Activated T-cell treated with anti-CD3 and anti-CD28 coated beads for 1 hour (primary cell): ENCODE measurements around the gene EFEMP1.

Source experiments
- DNase-seq: peaks from one replicate; pipeline ENCODE4 v3.0.0-alpha.2; 2020; ENCODE audit warnings: low read depth

EFEMP1 gene

DNA sequence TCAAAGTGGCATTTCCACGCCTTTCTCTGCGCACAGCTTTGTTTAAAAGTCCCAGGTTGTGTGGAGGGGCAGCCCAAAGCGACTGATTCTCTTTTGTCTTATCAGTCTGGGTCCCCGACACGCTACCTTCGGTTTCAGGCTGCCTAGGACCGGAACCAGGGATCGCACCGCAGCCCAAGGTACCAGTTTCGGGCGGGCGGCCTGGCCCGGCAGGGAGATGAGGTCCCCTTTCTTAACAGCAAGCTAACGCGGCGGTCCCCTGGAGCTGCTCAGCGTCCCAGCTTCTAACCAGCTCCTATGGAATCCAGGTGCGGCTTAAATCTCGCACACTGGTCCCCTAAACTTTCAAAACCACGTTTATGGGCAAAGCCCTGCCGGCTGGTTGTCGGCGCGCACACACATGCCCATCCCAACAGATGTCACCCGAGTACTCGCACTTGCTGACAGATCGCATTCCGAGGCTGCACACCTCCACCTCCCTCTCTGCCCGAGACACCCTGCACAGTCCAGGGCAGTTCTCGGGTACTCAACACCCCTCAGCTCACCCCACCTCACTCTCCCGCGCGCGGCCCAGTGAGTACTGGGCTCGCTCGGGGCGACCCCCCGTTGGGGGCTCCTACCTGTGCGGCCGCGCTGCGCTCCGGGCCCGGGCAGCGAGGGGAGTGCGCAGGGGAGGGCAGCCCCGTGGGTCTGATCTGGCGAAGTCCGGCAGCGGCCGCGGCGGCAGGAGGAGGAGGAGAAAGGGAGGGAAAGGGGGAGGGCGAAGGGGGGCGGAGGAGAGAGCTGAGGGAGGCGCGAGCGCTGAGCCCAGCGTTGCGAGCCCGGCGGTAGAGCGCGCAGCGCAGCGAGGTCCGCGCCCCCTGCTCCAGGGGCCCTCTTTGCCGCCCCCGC, at the start of gene EFEMP1:
Gene EFEMP1 (minus strand): TSS at position 692 of the 891 bp plus-strand sequence. CDS start 1,342 bp downstream, outside the sequence.
- DNase-seq, result no peak

DNA sequence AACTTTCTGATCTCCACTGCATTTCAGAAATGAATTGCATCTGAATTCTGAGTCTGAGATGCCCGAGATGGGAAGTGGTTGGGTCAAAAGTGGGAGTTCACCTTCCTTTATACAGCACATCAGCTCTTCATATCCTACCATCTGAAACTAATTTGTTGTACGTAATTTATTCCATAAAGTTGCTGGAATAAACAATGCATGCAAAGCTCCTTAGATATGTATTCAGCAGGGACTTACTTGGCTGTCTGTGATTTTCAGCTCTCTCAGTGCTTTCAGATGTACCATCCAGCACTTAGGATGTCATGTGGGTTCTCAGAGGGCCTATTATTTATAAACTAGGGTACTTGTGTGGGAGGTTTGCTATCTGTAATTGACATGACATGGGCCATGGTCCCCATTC, 46.9 kb upstream of the EFEMP1 start:
- no peak for DNase-seq

GRCh38 chr2:55968941-55969340, 45.4 kb upstream of the EFEMP1 start:
- no peak for DNase-seq

GRCh38 chr2:55966401-55967118, 43.0 kb upstream of the EFEMP1 start:
- no peak for DNase-seq

GRCh38 chr2:55965966-55966365, 42.4 kb upstream of the EFEMP1 start:
- DNase-seq, result no peak

- no peak for DNase-seq
Observed at GRCh38 chr2:55965276-55965675, 41.7 kb upstream of the EFEMP1 start.

GRCh38 chr2:55962915-55963314, 39.3 kb upstream of the EFEMP1 start:
- no peak for DNase-seq

GRCh38 chr2:55961318-55961911, 37.8 kb upstream of the EFEMP1 start:
- no peak for DNase-seq

- DNase-seq, result no peak
Observed at GRCh38 chr2:55958756-55959155, 35.2 kb upstream of the EFEMP1 start.

DNA sequence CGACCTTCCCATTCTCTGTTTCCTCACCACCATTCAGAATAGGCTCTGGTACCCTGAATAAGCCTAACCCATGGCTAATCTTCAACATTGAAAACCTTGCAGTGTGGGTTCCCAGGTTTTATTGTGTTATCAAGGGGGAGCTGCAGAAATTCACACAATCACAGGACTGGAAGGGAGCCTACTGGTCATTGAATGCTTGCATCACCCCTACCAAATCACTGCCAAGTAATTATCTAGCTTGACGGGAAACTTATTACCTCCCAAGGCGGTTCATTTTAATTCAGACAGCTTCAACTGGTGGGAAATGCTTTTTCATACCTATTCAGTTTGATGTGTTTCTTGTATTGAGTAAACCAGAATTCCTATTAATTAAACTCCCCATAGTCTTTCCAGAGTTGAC, 33.6 kb upstream of the EFEMP1 start:
- no peak for DNase-seq

- no peak for DNase-seq
Observed at GRCh38 chr2:55954306-55955035, 30.9 kb upstream of the EFEMP1 start.

- DNase-seq, result no peak
Observed at GRCh38 chr2:55952415-55952814, 28.8 kb upstream of the EFEMP1 start.

DNA sequence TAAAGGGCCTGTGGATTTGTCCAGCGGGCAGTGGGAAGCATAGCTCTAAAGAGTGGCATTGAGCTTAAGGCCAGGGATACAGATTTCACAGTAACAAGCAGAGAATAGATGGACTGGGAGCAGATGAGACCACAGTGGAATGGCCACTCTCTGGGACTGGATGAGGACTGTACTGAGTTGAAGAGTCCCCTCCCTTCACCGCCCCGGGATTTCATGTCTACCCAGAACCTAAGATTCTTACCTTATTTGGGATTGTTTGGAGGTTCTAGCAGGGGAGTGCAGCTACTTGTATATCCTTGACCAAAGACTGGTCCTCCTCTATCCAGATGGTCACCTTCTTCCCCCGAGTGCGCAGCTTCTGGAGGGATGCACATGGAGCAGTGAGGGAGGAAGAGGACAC, 28.0 kb upstream of the EFEMP1 start:
- DNase-seq, result no peak

DNA sequence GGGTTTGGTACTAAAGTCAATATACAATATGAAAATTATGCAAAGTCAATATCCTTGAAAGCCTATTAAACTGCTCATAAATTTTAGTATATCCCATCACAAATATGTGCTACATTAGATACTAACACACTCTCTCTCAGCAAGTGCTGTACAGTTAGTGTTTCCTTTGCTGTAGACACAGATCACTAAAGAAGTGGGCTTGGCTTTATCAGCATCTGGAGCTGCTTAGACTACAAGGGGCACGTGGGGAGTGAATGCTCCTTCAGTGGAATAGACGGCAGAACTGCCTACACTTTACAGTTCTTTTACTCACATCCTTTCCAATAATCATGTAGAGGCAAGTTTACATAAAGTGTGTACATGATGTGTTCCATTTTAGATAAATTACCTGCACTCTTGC, 26.0 kb upstream of the EFEMP1 start:
- DNase-seq, result no peak

DNA sequence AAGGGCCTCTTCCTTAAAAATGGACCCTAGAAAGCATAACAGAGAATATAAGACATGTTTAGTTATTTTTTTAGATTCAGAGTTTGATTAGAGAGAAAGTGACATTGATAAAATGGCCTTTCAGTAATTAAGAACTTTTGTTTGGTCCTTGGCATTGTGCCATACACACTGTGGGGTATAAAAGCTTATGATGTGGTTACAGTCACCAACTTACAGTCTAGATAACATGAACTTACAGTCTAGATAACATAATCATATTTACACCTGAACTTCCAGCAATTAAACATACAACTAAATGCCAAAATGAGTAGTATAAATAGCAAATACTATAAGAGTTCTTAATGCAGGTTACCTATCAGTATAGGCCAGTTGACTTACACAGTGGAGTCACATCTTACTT, 25.6 kb upstream of the EFEMP1 start:
- no peak for DNase-seq

- no peak for DNase-seq
Observed at GRCh38 chr2:55948176-55948923, 24.8 kb upstream of the EFEMP1 start.

- DNase-seq, result no peak
Observed at GRCh38 chr2:55947752-55948151, 24.2 kb upstream of the EFEMP1 start.

DNA sequence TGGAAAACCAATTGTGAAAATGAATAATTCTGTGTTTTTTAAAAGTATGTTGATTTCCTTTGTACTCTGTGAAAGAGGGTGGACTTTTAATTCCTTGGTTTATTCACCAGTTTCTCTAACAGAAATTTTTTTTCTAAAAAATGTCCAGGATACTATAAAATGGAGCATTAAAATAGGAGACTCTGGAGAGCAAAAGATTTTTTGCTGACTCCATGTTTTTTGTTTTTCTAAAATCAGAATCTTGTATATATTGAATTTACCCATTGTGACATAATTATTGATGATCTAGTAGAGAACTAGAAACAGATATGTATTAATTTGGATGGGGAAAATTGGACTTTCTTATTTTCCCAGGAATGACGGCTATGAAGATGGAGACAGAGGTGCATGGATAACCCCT, 23.2 kb upstream of the EFEMP1 start:
- no peak for DNase-seq

- no peak for DNase-seq
Observed at GRCh38 chr2:55943466-55943865, 19.9 kb upstream of the EFEMP1 start.

- no peak for DNase-seq
Observed at GRCh38 chr2:55936351-55936750, 12.8 kb upstream of the EFEMP1 start.

DNA sequence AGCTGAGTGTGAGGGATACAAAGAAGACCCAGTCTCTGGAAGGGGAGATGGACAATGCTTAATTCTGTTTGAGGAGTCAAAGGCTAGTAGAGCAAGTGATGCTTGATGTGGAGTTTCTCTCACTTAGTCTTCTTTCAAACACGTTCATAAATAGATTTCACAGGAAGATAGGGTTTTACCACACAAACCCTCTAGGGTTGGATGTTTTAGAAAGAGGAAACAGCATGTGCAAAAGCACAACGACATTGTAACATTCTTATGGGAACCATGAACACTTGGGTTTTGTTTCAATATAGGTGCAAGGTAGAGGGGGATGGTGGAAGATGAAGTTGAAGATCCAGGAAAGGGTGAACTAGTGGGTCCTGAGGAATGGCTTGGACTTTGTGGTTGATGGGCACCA, 10.8 kb upstream of the EFEMP1 start:
- no peak for DNase-seq

- DNase-seq, result no peak
Observed at GRCh38 chr2:55932843-55933242, 9.3 kb upstream of the EFEMP1 start.
